IPS-NIHi7 (cell line): ENCODE results near the gene NUMB.
"Not testable (repeated sequence)": the region's sequence is repeated elsewhere in the genome, so short reads cannot be mapped to it uniquely, and the experiment has no call there.

Experiments used
- DNase-seq: peaks from one replicate; pipeline ENCODE4 v3.0.0; 2012; ENCODE audit warnings: mixed read lengths; ENCODE audit errors: extremely low spot score

The NUMB gene

GRCh38 chr14:73422515-73422914 lies 35.8 kb downstream of the NUMB start:
- DNase-seq: peak; percentile 35

- no peak for DNase-seq
These were observed 40.1 kb downstream of the NUMB start for GRCh38 chr14:73418227-73418626.

DNA sequence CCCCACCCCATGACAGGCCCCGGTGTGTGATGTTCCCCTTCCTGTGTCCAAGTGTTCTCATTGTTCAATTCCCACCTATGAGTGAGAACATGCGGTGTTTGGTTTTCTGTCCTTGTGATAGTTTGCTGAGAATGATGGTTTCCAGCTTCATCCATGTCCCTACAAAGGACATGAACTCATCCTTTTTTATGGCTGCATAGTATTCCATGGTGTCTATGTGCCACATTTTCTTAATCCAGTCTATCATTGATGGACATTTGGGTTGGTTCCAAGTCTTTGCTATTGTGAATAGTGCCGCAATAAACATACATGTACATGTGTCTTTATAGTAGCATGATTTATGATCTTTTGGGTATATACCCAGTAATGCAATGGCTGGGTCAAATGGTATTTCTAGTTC lies 52.1 kb downstream of the NUMB start:
- not testable (repeated sequence) for DNase-seq

DNA sequence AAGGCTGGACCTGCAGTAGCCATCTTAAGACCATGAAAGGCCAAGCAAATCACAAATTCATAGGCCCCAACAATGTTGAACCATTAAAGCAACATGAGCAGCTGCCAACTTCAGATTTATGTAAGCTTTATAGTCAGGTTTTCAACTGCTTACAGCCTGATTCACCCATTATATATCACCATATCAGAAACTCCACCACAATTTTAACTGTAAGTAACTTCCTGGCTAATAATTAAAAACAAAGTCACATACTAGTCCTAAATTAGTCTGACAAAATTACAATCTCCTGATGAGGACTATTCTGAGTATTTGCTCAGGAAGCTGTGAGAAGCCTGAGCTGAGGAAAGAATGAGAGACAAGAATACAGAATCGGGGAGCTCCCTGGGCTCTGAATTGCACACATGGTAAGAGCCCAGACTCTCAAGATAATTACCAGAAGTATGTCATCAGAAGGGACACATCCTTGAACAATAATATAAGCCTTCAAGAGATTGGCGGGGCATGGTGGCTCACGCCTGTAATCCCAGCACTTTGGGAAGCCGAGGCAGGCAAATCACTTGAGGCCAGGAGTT lies 55.1 kb downstream of the NUMB start:
- DNase-seq: no peak

GRCh38 chr14:73402579-73402978 lies 55.8 kb downstream of the NUMB start:
- DNase-seq: no peak

- no peak for DNase-seq
These were observed 60.5 kb downstream of the NUMB start for GRCh38 chr14:73397810-73398209.

GRCh38 chr14:73394317-73394716 lies 64.0 kb downstream of the NUMB start:
- no peak for DNase-seq

- no peak for DNase-seq
These were observed 65.0 kb downstream of the NUMB start for GRCh38 chr14:73393375-73393774.

- no peak for DNase-seq
These were observed 65.8 kb downstream of the NUMB start for GRCh38 chr14:73392329-73393257.

DNA sequence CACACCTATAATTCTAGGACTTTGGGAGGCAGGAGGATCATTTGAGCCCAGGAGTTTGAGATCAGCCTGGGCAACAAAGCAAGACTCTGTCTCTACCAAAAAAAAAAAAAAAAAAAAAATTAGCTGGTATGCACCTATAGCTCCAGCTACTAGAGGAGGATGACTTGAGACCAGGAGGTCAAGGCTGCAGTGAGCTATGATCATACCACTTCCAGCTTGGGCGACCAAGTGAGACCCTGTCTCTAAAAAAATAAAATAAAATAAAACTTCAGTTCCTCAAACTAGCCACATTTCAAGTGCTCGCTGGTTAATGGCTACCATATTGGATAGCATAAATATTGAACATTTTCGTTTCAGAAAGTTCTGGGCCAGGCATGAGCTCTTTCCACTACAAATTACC lies 70.5 kb downstream of the NUMB start:
- not testable (repeated sequence) for DNase-seq

- DNase-seq: no peak
These were observed 72.0 kb downstream of the NUMB start for GRCh38 chr14:73386342-73386741.

DNA sequence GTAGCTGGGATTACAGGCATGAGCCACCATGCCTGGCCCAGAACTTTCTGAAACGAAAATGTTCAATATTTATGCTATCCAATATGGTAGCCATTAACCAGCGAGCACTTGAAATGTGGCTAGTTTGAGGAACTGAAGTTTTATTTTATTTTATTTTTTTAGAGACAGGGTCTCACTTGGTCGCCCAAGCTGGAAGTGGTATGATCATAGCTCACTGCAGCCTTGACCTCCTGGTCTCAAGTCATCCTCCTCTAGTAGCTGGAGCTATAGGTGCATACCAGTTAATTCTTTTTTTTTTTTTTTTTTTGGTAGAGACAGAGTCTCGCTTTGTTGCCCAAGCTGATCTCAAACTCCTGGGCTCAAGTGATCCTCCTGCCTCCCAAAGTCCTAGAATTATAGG lies 73.3 kb downstream of the NUMB start:
- DNase-seq: not testable (repeated sequence)

DNA sequence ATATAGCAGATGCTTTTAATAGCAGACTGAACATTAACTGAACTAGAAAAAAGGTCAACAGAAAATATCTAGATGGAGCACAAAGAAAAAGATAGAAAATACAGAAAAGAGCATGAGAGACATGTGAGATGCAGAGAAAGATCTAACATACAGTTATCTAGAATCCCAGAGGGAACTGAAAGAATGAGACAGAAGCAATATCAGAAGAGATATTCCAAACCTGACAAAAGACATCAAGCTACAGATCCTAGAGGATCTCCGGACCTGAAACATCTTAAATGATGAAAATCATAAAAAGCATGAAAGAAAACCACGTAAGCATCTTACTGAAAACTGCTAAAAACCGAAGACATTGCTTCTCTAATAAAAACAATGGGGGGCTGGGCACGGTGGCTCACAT lies 75.0 kb downstream of the NUMB start:
- no peak for DNase-seq

DNA sequence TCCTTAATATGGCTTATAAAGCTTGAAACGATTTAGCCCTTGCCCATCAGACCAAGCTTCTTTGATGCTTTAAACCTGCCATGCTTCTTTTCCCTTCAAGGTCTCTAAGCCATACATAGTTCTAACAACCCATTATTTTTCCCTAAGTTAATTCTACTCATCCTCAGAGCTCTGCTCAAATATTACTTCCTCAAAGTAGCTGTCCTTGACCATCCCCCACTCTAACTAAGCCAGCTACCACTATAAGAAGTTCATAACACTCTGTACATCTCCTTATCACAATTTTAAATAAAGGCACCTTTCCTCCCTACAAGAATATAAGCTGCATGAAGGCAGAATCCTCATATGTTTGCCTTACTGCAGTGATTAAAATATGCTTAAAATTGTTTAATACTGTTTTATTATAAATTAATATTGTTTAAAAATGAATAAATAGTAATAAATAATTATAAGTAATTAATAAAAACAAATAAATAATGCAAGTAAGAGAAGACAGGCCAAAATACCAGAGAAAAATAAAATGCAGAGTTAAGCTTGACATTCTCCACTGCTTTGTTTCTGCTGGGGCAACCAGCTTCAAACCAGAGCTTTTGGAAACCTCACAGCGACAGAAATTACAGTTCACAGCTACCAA lies 76.8 kb downstream of the NUMB start:
- no peak for DNase-seq

GRCh38 chr14:73376585-73376984 lies 81.8 kb downstream of the NUMB start:
- DNase-seq: no peak

DNA sequence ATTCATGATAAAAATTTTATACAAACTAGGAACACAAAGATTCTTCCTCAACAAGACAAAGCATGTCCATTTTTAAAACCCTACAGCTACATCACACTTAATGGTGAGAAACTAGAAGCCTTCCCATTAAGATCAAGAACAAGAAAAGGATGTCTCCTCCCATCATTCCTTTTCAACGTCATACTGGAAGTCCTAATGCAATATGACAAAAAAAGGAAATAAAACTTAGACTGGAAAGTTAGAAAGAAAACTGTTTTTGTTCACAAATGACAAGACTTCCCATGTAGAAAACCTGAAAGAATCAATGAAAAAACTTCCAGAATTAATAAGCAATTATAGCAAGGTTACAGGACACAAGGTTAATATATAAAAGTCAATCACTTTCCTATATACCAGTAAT lies 82.5 kb downstream of the NUMB start:
- no peak for DNase-seq

GRCh38 chr14:73374218-73374617 lies 84.1 kb downstream of the NUMB start:
- DNase-seq: no peak

- no peak for DNase-seq
These were observed 85.8 kb downstream of the NUMB start for GRCh38 chr14:73372529-73372928.

DNA sequence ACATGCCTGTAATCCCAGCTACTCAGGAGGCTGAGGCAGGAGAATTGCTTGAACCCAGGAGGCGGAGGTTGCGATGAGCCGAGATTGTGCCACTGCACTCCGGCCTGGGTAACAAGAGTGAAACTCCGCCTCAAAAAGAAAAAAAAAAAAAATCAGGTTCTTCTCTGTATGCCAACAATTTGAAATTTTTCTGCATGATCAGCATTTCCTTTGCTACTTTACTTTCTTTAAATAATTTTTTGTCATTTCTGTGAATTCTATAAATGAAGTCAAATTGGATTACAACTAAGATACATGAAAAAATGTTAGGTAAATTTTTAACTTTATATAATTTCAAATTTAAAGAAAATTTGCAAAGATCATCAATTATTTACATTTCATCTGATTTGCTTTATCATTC lies 87.8 kb downstream of the NUMB start:
- DNase-seq: no peak

GRCh38 chr14:73369428-73369827 lies 88.9 kb downstream of the NUMB start:
- DNase-seq: no peak

DNA sequence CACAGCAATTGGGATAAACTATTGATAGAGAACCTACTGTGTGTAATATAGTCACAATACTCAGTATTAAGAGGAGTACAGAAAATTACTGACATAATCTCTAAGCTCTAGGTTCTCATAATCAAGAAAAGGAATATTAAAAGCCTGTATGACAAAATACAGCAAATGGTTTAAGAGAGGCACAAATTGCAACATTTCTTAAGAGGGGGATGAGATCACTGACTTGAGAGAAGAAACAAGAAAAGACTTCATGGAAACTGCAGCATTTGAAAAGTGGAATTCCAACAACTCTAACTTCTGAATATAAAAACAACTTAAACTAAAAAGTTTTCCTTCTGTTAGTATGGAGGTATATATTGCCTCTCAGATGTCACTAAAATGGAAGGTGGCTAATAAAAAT lies 89.7 kb downstream of the NUMB start:
- DNase-seq: no peak

GRCh38 chr14:73365727-73366126 lies 92.6 kb downstream of the NUMB start:
- no peak for DNase-seq

DNA sequence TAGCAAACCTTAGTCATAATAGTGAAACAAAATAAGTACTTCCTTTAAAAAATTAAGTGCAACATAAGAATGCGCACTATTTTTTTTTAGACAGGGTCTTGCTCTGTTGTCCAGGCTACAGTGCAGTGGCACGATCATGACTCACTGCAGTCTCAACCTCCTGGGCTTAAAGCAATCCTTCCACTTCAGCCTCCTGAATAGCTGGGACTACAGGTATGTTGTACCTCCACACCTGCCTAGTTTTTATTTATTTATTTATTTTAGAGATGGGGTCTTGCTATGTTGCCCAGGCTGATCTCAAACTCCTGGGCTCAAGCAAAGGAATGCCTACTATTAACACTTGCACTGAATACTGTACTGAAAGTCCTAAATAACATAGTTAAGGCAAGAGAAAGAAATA lies 93.8 kb downstream of the NUMB start:
- no peak for DNase-seq
